Activated CD4-positive, alpha-beta T cell treated with anti-CD3 and anti-CD28 coated beads, Interleukin-2, Interleukin-4, amounts not matched to agents 100 ng/mL and 50 ng/mL, durations not matched to agents 16 hours and 8 hours (primary cell): ENCODE results near the gene CFAP43.
"Not testable (repeated sequence)": the region's sequence is repeated elsewhere in the genome, so short reads cannot be mapped to it uniquely, and the experiment has no call there.

ENCODE experiments used
- DNase-seq: peaks from one replicate; pipeline ENCODE4 v3.0.0-alpha.2; 2020; ENCODE audit warnings: low spot score

The CFAP43 gene

DNA sequence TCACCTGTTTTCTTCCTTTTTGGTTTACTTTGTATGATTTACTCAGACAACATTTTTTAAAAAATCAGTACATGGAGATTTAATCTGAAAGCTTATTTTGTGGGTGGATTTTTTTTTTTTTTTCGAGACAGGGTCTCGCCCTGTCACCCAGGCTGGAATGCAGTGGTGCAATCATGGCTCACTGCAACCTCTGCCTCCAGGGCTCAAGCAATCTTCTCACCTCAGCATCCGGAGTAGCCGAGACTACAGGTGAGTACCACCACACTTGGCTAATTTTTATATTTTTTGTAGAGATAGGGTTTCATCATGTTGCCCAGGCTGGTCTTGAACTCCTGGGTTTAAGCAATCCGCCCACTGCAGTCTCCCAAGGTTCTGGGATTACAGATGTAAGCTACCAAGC lies 25.1 kb upstream of the CFAP43 start:
- DNase-seq = no peak

DNA sequence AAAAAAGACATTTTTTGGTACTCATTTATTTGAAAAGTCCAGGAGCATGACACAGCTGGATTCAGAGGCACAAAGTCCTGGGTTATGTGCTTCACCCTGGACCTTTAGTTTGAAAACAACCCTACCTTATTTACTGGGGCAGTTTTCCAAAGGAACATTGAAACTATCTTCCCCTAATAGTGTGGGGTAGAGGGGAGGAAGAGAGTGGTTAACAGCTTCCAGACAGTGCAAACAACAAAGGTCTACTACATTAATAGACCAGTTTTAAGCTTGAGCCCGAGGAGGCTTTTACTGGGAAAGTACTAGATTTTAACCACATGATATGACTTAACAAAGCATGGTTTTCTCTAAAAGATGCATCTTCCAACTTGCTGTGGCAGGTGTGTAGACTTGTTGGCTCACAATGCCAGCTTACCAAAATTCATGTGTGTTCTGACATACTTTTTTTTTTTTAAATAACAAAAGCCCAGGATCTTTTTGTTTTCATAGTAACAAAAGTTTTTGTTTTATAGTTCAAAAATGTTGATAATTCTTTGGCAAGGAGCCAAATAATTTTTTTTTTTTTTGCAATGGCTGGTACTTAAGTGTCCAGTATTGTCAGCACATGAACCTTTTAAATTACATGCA lies 24.3 kb upstream of the CFAP43 start:
- DNase-seq = no peak

DNA sequence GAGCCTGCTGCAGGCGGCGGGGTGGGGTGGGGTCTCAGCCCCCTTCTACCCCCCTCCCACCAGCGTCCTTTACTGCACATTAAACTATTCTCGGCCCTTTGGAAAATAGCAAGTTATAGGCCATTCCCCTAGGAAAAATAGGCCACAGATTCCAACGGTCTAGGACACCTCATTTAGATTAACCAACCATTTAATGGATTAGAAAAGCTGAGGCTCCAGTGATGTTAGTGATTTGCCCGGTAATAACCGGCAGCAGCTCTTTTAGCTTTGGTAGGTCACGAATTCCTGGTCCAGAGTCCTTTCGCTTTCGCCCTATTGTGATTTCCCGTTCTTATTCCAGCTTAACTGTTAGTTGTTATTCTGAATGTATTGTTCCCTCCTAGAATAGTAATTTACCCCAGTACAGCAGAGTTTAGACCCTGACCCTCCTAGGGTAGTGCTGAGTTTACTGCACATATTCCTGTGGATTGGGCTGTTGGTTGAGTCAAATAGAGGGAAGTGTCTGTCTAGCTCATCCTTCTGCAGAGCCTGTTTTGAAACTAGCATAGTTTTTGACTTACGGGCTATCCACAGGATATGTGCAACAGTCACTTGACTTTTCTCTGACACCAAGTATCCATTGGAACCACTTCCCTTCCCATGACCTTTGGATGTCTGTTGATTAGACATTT lies 23.3 kb upstream of the CFAP43 start:
- peak; percentile 59 for DNase-seq

DNA sequence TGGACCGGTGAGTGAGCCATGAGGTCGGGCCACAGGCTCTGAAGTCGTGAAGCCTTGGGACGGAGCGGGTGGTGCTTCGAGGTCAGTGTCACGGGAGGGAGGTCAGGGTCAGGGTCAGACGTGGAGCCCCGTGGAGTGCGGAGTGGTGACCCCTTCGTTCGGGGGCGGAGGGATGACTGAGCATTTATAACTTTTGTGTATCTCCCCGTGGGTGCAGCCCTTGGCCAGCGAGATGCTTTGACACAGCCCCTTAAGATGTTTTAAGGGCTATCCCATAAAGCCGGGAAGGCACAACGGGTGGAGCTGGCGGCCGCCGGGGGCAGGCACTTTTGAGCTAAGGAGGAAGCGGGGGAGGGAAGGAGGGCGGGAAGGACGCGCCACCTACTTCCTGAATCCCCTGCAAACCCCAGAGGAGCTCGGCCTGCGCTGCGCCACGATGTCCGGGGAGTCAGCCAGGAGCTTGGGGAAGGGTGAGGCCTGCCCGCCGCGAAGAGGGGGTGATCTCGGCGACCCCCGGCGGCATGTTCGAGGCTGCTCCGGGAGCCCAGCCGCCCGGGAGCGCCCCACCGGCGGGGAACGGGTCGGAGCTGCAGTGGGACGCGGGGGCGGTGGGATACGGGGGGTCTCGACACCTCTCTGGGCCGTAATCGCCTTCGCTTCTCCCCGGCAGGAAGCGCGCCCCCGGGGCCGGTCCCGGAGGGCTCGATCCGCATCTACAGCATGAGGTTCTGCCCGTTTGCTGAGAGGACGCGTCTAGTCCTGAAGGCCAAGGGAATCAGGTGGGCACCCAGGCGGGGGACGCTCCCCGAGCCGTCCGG lies 22.5 kb upstream of the CFAP43 start, which contains the start of gene GSTO1:
Gene GSTO1 (plus strand): TSS at position 400 of the 818 bp plus-strand sequence. CDS start 37 bp downstream, at position 437.
- DNase-seq = peak; percentile 57

DNA sequence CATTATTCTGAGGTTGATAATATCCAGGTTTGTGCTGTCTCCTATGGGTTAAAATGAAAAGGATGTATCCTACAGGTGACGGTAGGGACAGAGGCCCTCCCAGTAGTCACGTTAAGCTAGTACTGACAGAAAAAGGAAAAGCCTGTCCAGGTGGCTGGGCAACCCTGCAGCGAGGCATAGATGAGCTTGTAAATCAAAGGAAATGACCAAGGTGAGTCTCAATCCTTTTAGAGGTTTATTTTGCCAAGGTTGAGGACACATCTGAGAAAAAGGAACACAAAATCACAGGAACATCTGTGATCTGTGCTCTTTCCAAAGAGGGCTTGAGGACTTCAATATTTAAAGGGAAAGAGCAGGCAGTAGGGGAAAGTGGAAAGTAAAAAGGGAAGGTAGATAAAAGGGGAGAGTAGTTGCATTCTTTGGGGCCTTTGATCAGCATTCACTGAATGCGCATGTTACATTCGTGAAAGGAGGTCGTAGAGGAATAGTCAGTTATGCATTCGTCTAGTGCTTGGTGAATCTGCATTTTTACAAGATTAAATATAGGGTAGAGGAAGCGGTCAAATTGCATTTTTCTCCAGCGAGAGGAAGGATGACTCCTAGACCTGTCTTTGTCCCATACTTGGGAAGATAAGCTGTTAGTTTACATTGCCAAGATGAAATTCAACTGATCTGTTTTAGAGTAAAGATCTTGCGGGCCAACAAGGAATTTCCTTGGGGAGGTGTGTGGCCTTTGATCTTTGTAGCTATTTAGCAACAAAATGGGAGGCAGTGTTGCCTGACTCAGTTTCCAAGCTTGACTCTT lies 21.6 kb upstream of the CFAP43 start:
- DNase-seq = no peak

DNA sequence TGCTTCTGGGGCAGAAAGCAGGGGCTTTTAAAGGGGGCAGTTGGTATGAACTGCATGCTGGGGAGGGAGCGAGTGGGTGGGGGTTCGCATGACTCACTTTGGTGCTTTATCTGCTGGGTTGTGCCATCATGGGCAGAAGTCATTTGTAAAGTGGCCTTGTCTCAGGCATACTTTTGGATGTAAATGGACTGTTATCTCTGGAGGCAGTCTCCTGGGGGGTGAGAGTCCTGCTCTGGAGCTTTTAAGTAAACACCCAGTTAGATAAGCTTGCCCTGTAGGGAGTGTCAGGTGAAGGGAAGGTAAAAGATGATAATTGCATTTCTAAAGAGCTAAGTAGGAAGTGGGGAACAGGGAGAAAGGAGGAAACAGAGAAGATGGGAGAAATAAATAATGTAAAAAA lies 20.9 kb upstream of the CFAP43 start:
- no peak for DNase-seq

DNA sequence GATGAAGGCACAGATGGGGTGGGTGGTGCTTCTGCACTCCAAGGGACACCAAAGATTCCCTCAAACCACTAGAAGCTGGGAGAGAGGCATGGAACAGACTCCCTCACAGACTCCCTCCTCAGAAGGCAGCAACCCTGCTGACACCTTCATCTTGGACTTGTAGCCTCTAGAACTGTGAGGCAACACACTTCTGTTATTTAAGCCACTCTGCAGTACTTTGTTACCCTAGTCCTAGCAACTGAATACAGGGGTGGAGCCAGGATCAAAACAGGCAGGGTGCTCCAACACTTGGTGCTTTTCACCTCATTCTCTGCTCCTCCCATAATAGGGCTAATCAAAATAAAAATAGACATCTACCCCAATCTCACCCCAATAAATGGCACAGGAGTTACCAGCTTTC lies 20.2 kb upstream of the CFAP43 start:
- no peak for DNase-seq

DNA sequence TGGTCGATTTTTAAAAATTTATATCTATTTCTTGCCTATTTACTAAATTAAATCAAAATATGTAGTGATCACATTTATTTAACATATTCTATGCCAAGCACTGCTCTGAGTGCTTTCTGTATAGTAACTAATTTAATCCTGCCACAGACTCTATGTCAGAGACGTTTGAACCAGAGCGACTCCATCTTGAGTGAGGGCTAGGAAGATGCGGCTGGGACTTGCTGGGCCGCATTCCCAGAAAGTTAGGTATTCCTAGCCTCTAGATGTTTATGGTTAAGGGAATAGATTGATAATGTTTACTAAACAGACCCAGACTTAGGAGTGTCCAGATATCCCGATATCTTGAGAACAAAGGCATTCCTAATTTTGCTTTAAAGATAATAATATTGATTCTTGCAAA lies 19.3 kb upstream of the CFAP43 start:
- DNase-seq = no peak

DNA sequence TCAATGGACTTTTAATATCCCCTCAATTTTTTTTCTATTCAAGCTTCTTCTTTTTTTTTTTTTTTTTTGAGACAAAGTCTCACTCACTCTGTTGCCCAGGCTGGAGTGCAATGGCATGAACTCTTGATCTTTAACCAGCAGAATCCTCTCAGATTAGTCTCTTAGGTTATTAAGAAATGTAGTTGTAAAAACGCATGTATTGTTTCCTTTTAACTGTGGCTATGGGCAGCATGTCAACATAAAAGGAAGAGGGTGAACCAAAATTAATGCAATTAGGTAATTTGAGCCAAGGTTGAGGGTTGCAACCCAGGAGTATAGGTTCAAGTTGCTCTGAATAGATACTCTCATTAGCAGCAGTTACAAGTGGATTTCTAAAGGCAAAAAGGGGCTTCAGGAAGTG lies 18.2 kb upstream of the CFAP43 start:
- no peak for DNase-seq

DNA sequence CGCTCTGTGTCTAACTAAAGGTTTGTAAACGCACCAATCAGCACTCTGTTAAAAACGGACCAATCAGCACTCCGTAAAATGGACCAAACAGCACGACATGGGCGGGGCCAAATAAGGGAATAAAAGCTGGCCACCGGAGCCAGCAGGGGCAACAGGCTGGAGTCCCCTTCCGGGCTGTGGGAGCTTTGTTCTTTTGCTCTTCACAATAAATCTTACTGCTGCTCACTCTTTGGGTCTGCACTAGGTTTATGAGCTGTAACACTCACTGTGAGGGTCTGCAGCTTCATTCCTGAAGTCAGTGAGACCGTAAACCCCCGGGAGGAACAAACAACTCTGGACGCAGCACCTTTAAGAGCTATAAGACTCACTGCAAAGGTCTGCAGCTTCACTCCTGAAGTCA lies 16.8 kb upstream of the CFAP43 start:
- DNase-seq = not testable (repeated sequence)

DNA sequence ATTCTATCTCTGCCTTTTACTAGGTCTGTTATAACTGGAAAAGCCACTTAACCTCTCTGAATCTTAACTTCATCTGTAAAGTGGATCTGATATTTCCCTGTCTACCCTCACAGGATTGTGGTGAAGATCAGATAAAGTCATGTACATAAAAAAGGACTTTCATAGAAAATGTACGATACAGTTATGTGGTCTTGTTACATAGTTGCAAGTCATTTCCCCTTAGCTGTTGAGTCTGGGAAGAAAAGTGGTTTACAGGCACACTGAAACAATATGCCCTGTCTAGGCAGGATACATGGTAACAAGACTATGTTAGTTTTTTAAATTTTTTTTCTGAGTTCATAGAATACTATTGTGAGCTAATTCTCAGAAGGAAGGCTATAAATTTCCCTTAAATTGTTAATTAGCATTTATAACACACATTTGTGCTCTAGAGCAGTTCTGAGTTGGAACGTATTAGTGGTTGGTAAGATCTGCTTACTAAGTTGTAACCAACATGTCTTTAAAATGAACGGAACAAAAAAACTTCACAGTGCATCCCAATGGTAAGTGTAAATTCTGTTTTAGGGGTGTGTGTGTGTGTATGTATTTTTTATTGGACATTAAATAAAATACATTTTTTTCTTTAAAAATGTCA lies 15.5 kb upstream of the CFAP43 start:
- no peak for DNase-seq

DNA sequence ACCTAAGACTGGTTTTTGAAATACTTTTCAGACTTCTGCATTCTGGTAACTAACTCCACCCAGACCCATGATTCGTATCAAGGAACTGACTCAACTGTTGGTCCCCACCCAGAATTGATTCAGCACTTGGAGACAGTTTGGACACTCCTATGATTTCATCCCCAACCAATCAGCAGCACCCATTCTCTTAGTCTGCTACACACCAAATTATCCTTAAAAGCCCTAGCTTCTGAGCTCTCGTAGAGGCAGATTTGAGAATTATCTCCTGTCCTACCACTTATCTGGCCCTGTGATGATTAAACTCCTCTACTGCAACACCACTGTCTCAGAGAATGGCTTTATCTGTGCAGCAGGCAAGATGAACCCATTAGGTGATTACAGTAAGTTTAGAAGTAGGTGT lies 14.8 kb upstream of the CFAP43 start:
- peak; percentile 17 for DNase-seq

DNA sequence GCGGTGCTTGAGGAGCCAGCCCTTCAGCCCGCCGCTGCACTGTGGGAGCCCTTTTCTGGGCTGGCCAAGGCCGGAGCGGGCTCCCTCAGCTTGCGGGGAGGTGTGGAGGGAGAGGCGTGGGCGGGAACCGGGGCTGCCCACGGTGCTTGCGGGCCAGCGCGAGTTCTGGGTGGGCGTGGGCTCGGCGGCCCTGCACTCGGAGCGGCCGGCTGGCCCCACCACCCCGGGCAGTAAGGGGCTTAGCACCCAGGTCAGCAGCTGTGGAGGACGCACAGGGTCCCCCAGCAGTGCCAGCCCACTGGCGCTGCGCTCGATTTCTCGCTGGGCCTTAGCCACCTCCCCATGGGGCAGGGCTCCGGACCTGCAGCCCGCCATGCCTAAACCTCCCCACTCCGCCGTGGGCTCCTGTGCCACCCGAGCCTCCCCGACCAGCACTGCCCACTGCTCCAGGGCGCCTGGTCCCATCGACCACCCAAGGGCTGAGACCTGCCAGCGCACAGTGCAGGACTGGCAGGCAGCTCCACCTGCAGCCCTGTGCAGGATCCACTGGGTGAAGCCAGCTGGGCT lies 13.0 kb upstream of the CFAP43 start:
- no peak for DNase-seq

DNA sequence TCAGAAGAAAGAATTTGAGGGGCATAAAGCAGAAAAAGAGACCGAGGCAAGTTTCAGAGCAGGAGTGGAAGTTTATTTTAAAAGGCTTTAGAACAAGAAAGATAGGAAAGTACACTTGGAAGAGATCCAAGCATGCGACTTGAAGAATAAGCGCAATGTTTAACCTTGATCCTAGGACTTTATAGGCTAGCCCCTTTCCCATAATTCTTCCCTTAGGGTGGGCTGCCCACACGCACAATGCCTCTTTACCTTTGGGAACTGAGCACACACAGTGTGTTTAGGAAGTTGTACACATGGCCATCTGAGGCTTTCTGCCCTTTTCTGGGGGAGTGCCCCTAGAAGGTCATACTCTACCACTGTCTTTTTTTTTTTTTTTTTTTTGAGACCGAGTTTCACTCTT lies 11.3 kb upstream of the CFAP43 start:
- no peak for DNase-seq

DNA sequence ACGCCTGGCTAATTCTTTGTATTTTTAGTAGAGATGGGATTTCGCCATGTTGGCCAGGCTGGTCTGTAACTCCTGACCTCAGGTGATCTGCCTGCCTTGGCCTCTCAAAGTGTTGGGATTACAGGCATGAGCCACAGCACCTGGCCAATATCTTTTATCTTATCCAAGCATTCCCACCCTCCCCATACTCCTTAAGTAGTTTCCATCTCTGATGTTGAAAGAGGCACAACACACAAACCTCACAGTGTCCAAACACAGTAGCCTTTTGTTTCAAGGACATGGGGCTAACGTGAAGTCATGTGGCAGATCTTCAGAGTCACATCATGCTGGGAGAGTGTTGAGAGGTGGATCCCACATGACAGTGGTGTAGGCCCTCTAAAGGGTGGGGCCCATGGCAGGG lies 10.8 kb upstream of the CFAP43 start:
- not testable (repeated sequence) for DNase-seq

DNA sequence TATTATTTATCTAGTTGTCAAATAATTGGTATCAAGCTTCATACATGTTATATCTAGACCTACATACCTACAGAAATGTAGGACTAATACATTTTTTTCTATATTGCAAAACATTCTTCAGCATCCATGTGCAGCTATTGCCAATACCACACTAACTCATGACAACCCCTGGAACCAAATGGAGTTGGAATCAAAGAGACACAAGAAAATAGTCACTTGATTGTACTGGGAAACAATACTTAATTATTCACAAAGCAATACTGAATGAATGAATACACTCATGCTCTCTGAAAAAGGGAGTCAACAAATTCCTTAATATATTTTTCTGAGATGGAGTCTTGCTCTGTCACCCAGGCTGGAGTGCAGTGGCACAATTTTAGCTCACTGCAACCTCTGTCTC lies 10.4 kb upstream of the CFAP43 start:
- DNase-seq = no peak

DNA sequence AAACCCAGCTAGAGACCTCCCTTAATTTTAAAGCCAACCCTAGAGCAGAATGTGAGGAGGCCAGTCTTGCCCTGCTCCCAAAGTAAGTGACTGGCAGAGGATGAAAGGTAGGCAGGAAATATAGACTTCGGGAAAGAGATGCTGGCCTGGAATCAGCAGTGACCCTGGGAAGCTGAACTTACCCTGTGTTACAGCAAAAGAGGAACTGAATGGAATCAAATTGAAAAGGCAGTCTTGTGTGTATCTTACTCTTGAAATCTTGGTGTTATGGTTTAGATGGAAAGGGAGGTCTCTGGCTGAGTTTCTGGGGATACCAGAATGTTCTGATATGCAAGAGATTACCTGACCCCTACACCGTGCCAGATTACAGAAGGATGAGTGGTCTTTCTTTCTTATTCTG lies 7.9 kb upstream of the CFAP43 start:
- no peak for DNase-seq

DNA sequence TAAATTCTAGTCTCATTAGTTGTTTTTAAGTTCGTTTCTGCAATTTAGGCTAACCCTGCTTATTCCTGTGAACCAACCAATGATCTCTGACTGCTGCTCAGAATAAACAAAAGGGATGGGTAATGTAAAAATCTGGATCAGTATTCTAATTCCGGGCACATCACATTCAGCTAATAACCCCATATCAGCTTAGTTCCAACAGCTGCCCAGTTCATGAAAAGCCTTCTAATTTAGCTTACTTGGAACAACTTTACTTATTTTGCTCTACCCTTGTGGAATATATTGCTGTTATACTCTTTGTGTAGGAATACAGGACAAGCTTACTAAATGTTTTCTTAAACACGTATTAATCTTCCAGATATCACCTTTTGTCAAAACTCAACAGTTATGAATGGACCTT lies 3.6 kb upstream of the CFAP43 start:
- DNase-seq = no peak

DNA sequence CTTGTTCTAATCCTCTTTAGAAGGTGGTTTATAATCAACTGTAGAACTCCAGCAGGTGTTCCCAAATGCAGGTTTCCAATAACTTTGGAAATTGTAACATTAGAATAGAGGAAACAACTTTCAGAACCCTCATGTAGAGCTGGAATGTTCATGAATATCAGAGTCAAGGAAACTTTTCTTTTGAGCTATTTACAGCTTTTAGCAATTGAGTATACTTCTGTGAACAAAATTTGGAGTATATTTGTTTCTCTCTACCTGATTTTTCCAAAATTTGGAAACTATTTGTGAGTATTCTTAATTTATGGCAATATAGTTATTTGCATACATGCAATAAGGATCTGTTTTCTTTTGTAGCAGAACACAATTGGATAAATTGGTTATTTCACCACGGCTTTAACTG lies 2.8 kb upstream of the CFAP43 start:
- DNase-seq = no peak

DNA sequence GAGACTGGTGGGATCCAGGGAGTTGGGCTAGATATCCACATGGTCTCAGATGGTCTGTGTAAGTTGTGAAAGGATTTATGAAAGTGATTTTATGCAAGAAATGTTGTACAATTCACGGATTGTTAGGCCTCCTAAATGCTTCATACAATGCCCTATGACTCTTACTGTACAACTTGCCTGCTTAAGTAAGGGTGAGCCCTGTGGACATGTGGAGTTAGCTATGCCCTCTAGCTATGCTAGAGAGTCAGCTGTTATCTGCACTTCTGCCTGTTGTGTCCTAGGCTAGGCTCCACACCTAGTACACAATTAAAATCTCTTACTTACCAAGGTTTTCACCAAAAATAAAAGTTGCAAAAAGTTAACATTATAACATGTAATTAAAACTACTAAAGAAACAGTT lies 1.7 kb upstream of the CFAP43 start:
- no peak for DNase-seq

DNA sequence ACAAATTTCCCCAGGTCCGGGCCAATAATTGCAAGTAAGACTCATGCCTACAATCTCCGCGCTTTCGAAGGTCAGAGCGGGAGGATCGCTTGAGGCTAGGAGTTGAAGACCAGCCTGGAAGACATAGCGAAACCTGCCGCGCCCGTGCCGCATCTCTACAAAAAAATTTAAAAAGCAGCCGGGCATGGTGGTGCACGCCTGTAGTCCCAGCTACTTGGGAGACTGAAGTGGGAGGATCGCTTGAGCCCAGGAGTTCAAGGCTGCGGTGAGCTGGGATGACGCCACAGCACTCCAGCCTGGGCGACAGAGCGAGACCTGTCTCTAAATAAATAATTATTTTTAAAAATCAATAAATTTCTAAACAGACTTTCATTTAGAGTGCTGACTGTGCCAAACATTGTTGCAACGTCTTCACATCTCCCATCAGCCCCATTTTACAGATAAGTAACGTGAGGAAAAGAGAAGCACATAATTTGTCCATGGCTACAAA lies 494 bp upstream of the CFAP43 start:
- no peak for DNase-seq
